GM06990 (cell line): Measurements from ENCODE around the gene GNG12.

ENCODE experiments used
- DNase-seq: peaks from one replicate; pipeline ENCODE4 v3.0.0-alpha.2; 2011; ENCODE audit not compliant: insufficient read length; ENCODE audit errors: extremely low read depth
- H3K27me3 ChIP-seq: replicated peaks from 2 replicates; pipeline ENCODE4 v1.6.0; 2011; ENCODE audit warnings: low read length; ENCODE audit not compliant: control insufficient read depth, insufficient read depth
- H3K36me3 ChIP-seq: 2 replicates; pipeline ENCODE4 v1.5.1; 2011; ENCODE audit warnings: low read length; ENCODE audit not compliant: control insufficient read depth, insufficient read depth
- H3K4me3 ChIP-seq: replicated peaks from 2 replicates; pipeline ENCODE4 v1.5.1; 2011; ENCODE audit warnings: low read depth, mild to moderate bottlenecking, control low read depth, low read length
- CTCF ChIP-seq: IDR thresholded peaks from 2 replicates; pipeline ENCODE4 v1.5.1; 2011; ENCODE audit warnings: low read length, control low read depth, mild to moderate bottlenecking, inconsistent platforms; ENCODE audit not compliant: insufficient read depth, poor library complexity, severe bottlenecking

Gene GNG12

GRCh38 chr1:67764633-67765032 is 68.6 kb downstream of the GNG12 start:
- Histone ChIP-seq H3K4me3 (no peak overlapping the region), H3K27me3 (no peaks in the 10 kb centered on the region), H3K36me3 (no peaks in the 10 kb centered on the region)
- no peak for TF ChIP-seq CTCF
- DNase-seq, result no peak

GRCh38 chr1:67761730-67762129 is 71.5 kb downstream of the GNG12 start:
- no peak for DNase-seq

DNA sequence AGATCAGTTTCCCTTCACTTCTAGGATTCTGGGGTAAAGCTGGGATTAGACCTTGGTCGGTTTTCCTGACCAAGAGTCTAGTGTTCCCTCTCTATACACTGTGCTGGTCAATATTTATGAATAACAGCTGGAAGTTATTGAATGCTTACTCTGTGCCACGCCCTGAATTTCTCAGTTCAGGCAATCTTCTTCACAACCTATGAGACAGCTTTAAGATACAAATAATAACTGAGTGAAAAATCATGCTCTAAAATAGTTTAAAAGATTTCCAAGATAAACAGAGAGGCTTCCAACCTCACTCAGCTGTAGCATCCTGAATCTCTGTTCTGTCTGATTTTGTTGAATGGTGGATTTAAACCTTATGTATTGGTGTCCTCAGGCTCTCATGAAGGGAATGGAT is 72.2 kb downstream of the GNG12 start:
- TF ChIP-seq CTCF, result no peak
- no peak for DNase-seq
- no peaks in the 10 kb centered on the region for H3K36me3 ChIP-seq
- no peak overlapping the region for H3K4me3 ChIP-seq
- H3K27me3 ChIP-seq, result no peaks in the 10 kb centered on the region

More at GRCh38 chr1:67761730-67762129, 71.5 kb downstream of the GNG12 start:
- Histone ChIP-seq H3K36me3 (no peaks in the 10 kb centered on the region), H3K27me3 (no peaks in the 10 kb centered on the region), H3K4me3 (no peak overlapping the region)
- no peak for TF ChIP-seq CTCF

DNA sequence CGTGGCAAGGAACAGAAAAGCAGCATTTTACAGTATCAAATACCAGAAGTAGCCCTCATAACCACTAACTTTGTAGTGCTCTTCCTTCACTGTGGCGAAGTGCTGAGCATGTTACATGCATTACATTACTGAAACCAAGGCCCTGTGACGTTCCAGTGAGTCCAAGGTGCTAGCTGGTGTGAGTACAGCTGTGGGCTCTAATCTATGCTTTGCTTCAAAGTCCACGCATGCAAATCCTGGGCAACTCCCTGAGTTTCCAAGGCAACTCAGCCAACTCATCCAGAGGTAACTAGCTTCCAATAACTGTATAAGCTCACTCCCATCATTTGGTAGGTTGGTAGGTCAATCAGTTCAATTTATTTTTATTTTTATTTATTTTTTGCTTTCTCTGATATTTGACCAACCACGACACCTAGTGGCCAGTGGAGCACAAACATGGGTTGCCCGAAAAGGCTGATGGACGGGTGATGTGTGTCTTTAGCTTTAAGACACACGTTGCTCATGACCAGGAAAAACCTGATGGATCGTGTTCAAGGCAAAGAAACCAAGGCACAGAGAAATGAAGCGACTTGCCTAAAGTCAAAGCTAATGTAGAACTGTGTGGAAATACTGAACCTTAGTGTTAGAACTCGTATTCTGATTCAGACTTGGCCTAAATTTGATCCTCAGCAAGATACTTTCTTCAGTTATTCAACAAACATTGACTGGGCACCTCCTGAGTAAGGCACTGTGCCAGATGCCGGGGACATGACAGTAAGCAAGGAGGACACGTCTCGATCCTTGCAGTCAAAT is 73.0 kb downstream of the GNG12 start:
- peak; percentile 56 for DNase-seq
- Histone ChIP-seq H3K27me3 (no peaks in the 10 kb centered on the region), H3K36me3 (no peaks in the 10 kb centered on the region), H3K4me3 (no peak overlapping the region)
- peak; percentile 80 for TF ChIP-seq CTCF

GRCh38 chr1:67759692-67760029 is 73.6 kb downstream of the GNG12 start:
- no peak for TF ChIP-seq CTCF
- Histone ChIP-seq H3K36me3 (no peaks in the 10 kb centered on the region), H3K27me3 (no peaks in the 10 kb centered on the region), H3K4me3 (no peak overlapping the region)
- no peak for DNase-seq

GRCh38 chr1:67759066-67759465 is 74.2 kb downstream of the GNG12 start:
- Histone ChIP-seq H3K36me3 (no peaks in the 10 kb centered on the region), H3K27me3 (no peaks in the 10 kb centered on the region), H3K4me3 (no peak overlapping the region)
- no peak for TF ChIP-seq CTCF
- no peak for DNase-seq
